Progenitor cell of endocrine pancreas (in vitro differentiated cells): Measurements from ENCODE around the gene STX3. TPM values are rescaled to one million over a fixed set of nuclear protein-coding genes. Genes with fewer than 3 reads are reported as not detected.

Experiments
- DNase-seq: peaks from one replicate; pipeline ENCODE4 v3.0.0; 2021; ENCODE audit warnings: low spot score; ENCODE audit not compliant: unreplicated experiment
- H3K27ac Mint-ChIP-seq: 2 replicates; pipeline ENCODE4 v1.8.0; 2021; ENCODE audit warnings: mild to moderate bottlenecking, moderate library complexity, mixed read lengths
- H3K27me3 Mint-ChIP-seq: 2 replicates; pipeline ENCODE4 v1.8.0; 2021; ENCODE audit warnings: mixed read lengths
- H3K36me3 Mint-ChIP-seq: 2 replicates; pipeline ENCODE4 v1.8.0; 2022; ENCODE audit warnings: mixed read lengths; ENCODE audit not compliant: insufficient read depth
- H3K4me1 Mint-ChIP-seq: 2 replicates; pipeline ENCODE4 v1.8.0; 2021; ENCODE audit warnings: low read depth, mixed read lengths
- H3K4me3 Mint-ChIP-seq: 2 replicates; pipeline ENCODE4 v1.8.0; 2021; ENCODE audit warnings: low read depth, mild to moderate bottlenecking, moderate library complexity, mixed read lengths
- H3K9me3 Mint-ChIP-seq: 2 replicates; pipeline ENCODE4 v1.8.0; 2021; ENCODE audit warnings: low read depth, mixed read lengths
- CTCF ChIP-seq: fragments of 200-600 bp; sonication (generic); IDR thresholded peaks from one replicate; pipeline ENCODE4 v1.5.0; 2021; ENCODE audit warnings: antibody characterized with exemption, mild to moderate bottlenecking; ENCODE audit not compliant: unreplicated experiment
- total RNA-seq: library from RNA; stranded (reverse); gene quantifications from 2 replicates; pipeline ENCODE4 v1.2.1, GENCODE V29; 2021

Gene STX3
- total RNA-seq, 1 donor from 2014 or later: 91.5 TPM

GRCh38 chr11:59787255-59787588 is 32.0 kb downstream of the STX3 start:
- H3K9me3 Mint-ChIP-seq: peaks cover 6% of the 10 kb centered on the region
- H3K27me3 Mint-ChIP-seq: no peaks in the 10 kb centered on the region
- peaks cover 12% of the 10 kb centered on the region for H3K4me1 Mint-ChIP-seq
- no peak for TF ChIP-seq CTCF
- peak overlapping the region; percentile 90 for H3K27ac Mint-ChIP-seq
- peaks cover 37% of the 10 kb centered on the region for H3K36me3 Mint-ChIP-seq
- no peak for DNase-seq
- H3K4me3 Mint-ChIP-seq: no peak overlapping the region

- no peaks in the 10 kb centered on the region for H3K27me3 Mint-ChIP-seq
- peaks cover 6% of the 10 kb centered on the region for H3K9me3 Mint-ChIP-seq
- no peak overlapping the region for H3K4me3 Mint-ChIP-seq
- no peak for DNase-seq
- H3K4me1 Mint-ChIP-seq: peaks cover 12% of the 10 kb centered on the region
- peaks cover 40% of the 10 kb centered on the region for H3K36me3 Mint-ChIP-seq
- no peak for TF ChIP-seq CTCF
- peak overlapping the region; percentile 77 for H3K27ac Mint-ChIP-seq
These were observed 32.6 kb downstream of the STX3 start for GRCh38 chr11:59787816-59788215.

- no peaks in the 10 kb centered on the region for H3K9me3 Mint-ChIP-seq
- H3K4me3 Mint-ChIP-seq: no peak overlapping the region
- no peak for DNase-seq
- peaks cover 9% of the 10 kb centered on the region for H3K4me1 Mint-ChIP-seq
- H3K27me3 Mint-ChIP-seq: no peaks in the 10 kb centered on the region
- TF ChIP-seq CTCF: no peak
- no peak overlapping the region for H3K27ac Mint-ChIP-seq
- peaks cover 42% of the 10 kb centered on the region for H3K36me3 Mint-ChIP-seq
These were observed 36.5 kb downstream of the STX3 start for GRCh38 chr11:59791639-59792038.

GRCh38 chr11:59792507-59792906 is 37.3 kb downstream of the STX3 start:
- H3K9me3 Mint-ChIP-seq: no peaks in the 10 kb centered on the region
- H3K4me3 Mint-ChIP-seq: no peak overlapping the region
- H3K4me1 Mint-ChIP-seq: peaks cover under 1% of the 10 kb centered on the region
- TF ChIP-seq CTCF: no peak
- peaks cover 44% of the 10 kb centered on the region for H3K36me3 Mint-ChIP-seq
- no peak for DNase-seq
- peak overlapping the region; percentile 11 for H3K27ac Mint-ChIP-seq
- no peaks in the 10 kb centered on the region for H3K27me3 Mint-ChIP-seq

- peaks cover 36% of the 10 kb centered on the region for H3K36me3 Mint-ChIP-seq
- no peaks in the 10 kb centered on the region for H3K9me3 Mint-ChIP-seq
- no peak overlapping the region for H3K27ac Mint-ChIP-seq
- DNase-seq: no peak
- H3K4me1 Mint-ChIP-seq: no peaks in the 10 kb centered on the region
- TF ChIP-seq CTCF: no peak
- H3K27me3 Mint-ChIP-seq: no peaks in the 10 kb centered on the region
- no peak overlapping the region for H3K4me3 Mint-ChIP-seq
These were observed 39.2 kb downstream of the STX3 start for GRCh38 chr11:59794417-59794816.
